Heart left ventricle (tissue), 16 donors: ENCODE measurements around the gene NMB. TPM values are rescaled to one million over a fixed set of nuclear protein-coding genes. Genes with fewer than 3 reads are reported as not detected.

ENCODE experiments used
- ATAC-seq, 4 donors: fragments of 200-7000 bp; cut with Tn5 transposase; one replicate each; pipeline ENCODE4 v1.9.1; 2020 to 2022; ENCODE audit warnings: moderate library complexity in 4 of 4, mild to moderate bottlenecking in 3 of 4, moderate number of reproducible peaks in 1 of 4
- DNase-seq, 5 donors: peaks; one replicate each; pipeline ENCODE4 v3.0.0-alpha.2; 2020
- H3K27ac ChIP-seq, 12 donors: fragments of 200-600 bp; sonication (generic) in 4 of 12; one replicate each; pipeline versions ENCODE4 v1.5.0 to v1.8.0; 2016 to 2022; ENCODE audit warnings: mild to moderate bottlenecking in 2 of 12
- H3K27me3 ChIP-seq, 9 donors: fragments of 200-600 bp; sonication (generic) in 2 of 9; one replicate each; pipeline versions ENCODE4 v1.5.1 to v1.8.0; 2016 to 2022; ENCODE audit warnings: mild to moderate bottlenecking in 3 of 9
- H3K36me3 ChIP-seq, 9 donors: fragments of 200-600 bp; sonication (generic) in 2 of 9; one replicate each; pipeline versions ENCODE4 v1.5.0 to v1.8.0; 2018 to 2022; ENCODE audit warnings: mild to moderate bottlenecking in 2 of 9
- H3K4me1 ChIP-seq, 12 donors: fragments of 200-600 bp; sonication (generic) in 4 of 12; one replicate each; pipeline versions ENCODE4 v1.5.0 to v1.8.0; 2016 to 2022; ENCODE audit warnings: mild to moderate bottlenecking in 3 of 12
- H3K4me3 ChIP-seq, 12 donors: fragments of 200-600 bp; sonication (generic) in 4 of 12; one replicate each; pipeline versions ENCODE4 v1.5.0 to v1.8.0; 2017 to 2022; ENCODE audit warnings: mild to moderate bottlenecking in 9 of 12, moderate library complexity in 4 of 12
- H3K9me3 ChIP-seq, 12 donors: fragments of 200-600 bp; sonication (generic) in 4 of 12; one replicate each; pipeline versions ENCODE4 v1.5.0 to v1.8.0; 2016 to 2022; ENCODE audit warnings: mild to moderate bottlenecking in 1 of 12
- POLR2A ChIP-seq, 2 donors: fragments of 450-650 bp; IDR thresholded peaks; one replicate each; pipeline ENCODE4 v1.6.1; 2017; ENCODE audit warnings: antibody characterized with exemption in 2 of 2, mild to moderate bottlenecking in 2 of 2, moderate library complexity in 2 of 2
- WGBS, 4 donors: extraction: QIAGEN DNeasy Blood & Tissue Kit in 2 of 4; methylation state at CpG; one replicate each; pipeline versions ENCODE4 v1.1.5 to v1.1.7; 2013 to 2018; 5-methylcytosine and 5-hydroxymethylcytosine counted together
- intact Hi-C, 10 donors: fragments of 100-400 bp; cut with DNase I; formaldehyde crosslinking; loops; one replicate each; pipeline versions ENCODE4 v1.11.1 to v1.14.2; 2022
- polyA plus RNA-seq, 2 donors: library from polyadenylated mRNA; stranded (reverse); fragments of 200-250 nt; gene quantifications; one replicate each; pipeline ENCODE4 v1.2.3, GENCODE V29; 2013
- total RNA-seq, 9 donors: library from RNA; depleted of rRNA in 2 of 9; stranded (reverse); fragments of >200 nt in 2 of 9; fragmentation: NEBNext Ultra II Directional in 3 of 9; extraction: Animal tissue kit (Norgen Biotek cat#: 25700) in 3 of 9; gene quantifications; one replicate each; pipeline versions ENCODE4 v1.1.0 to v1.2.4, GENCODE V29; 2016 to 2023
- TF ChIP-seq, protein P1 (sequence below), 12 donors: fragments of 200-600 bp; sonication (generic) in 4 of 12; IDR thresholded peaks; one replicate each; pipeline versions ENCODE4 v1.5.0 to v1.8.0; 2018 to 2022; ENCODE audit warnings: antibody characterized with exemption in 12 of 12, mild to moderate bottlenecking in 5 of 12
- donor health status: ischemic (EF 13 %, LVEDD 7.1; RV severe dilation, severe dysfunction).
- donor health status: healthy with polysubstance abuse.
- donor health status: DM: no; HTN: yes; CAD: no.
- donor health status: DM: no; HTN: no; CAD: no.
- donor health status: ischemic (EF 25% LVEDD 6.9; RV normal size, moderate dysfunction).
- donor health status: ischemic (EF 25% LVEDD 5.7; RV mildly dilated, moderate dysfunction).
- donor health status: healthy.
- donor health status: DM: yes; HTN: yes; CAD: no.
- donor health status: ischemic (EF 35%, LVEDD 5.7; RV mildly dilated, moderate dysfunction).
- donor health status: nonischemic (EF 11% LVEDD 7.7; RV severe dilation, severe dysfunction).
- donor health status: DM: yes; HTN: yes; CAD: no.
- donor health status: PGD.
- donor health status: ischemic (EF 29% LVEDD 5.4; RV normal size, mild dysfunction).
- donor health status: nonischemic (EF 23%, LVEDD 6.1; RV moderate dilation, normal function).

NMB gene
- total and polyA plus RNA-seq, 11 donors = 1.4 to 8.6 (median 2.9) TPM

DNA sequence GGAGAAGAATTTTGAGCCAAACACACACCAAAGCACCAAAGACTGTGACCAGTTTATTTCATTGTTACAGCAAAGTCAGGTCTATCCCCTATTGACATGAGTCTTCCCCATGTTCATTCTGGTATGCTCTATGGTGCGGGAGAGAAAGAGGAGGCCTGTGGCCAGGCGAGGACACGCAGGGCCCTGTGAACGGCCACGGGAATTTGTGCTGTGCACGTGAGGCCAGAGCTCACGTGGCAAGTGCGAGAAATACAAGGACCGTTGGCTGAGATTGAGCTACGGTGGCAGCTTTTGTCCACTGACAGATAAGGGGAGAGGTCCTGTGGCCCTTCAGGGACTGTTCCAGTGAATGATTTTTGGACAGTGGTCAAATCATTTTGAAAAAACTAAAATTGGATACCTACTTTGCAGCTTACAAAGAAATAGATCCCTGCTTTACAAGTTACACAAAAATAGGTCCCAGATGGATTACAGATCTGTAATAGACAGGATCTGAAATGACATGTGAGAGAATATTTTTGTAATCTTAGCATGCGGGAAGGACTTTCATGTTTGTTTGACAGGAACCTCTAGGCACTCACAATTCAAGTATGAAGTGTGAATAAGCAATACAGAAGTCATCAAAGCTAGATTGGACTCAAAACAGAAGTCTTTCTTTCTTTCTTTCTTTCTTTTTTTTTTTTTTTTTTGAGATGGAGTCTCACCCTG lies 48.0 kb downstream of the NMB start:
- WGBS, 4 donors = 50 to 62% (median 52%) methylated on average over 11 of the region's 11 CpGs
- TF ChIP-seq, protein P1, sequence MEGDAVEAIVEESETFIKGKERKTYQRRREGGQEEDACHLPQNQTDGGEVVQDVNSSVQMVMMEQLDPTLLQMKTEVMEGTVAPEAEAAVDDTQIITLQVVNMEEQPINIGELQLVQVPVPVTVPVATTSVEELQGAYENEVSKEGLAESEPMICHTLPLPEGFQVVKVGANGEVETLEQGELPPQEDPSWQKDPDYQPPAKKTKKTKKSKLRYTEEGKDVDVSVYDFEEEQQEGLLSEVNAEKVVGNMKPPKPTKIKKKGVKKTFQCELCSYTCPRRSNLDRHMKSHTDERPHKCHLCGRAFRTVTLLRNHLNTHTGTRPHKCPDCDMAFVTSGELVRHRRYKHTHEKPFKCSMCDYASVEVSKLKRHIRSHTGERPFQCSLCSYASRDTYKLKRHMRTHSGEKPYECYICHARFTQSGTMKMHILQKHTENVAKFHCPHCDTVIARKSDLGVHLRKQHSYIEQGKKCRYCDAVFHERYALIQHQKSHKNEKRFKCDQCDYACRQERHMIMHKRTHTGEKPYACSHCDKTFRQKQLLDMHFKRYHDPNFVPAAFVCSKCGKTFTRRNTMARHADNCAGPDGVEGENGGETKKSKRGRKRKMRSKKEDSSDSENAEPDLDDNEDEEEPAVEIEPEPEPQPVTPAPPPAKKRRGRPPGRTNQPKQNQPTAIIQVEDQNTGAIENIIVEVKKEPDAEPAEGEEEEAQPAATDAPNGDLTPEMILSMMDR (IDR thresholded peaks at IDR 0.05) = no peak
- TF ChIP-seq POLR2A (IDR thresholded peaks at IDR 0.05) = no peak
- intact Hi-C loops = no loop called here
- DNase-seq (peak in 2 of 5 donors; percentile 43 to 52), ATAC-seq (peak in 3 of 4 donors; percentile 73 to 79 (median 74))
- Histone ChIP-seq H3K27me3 (no peaks in the 10 kb centered on the region), H3K4me1 (peaks cover 0 to 14% (median 6%) of the 10 kb centered on the region in 12 donors), H3K36me3 (peaks cover 0 to 27% (median 11%) of the 10 kb centered on the region in 9 donors), H3K9me3 (no peaks in the 10 kb centered on the region), H3K27ac (peak overlapping the region in 9 of 12 donors; percentile 2 to 58 (median 39)), H3K4me3 (no peak overlapping the region)

DNA sequence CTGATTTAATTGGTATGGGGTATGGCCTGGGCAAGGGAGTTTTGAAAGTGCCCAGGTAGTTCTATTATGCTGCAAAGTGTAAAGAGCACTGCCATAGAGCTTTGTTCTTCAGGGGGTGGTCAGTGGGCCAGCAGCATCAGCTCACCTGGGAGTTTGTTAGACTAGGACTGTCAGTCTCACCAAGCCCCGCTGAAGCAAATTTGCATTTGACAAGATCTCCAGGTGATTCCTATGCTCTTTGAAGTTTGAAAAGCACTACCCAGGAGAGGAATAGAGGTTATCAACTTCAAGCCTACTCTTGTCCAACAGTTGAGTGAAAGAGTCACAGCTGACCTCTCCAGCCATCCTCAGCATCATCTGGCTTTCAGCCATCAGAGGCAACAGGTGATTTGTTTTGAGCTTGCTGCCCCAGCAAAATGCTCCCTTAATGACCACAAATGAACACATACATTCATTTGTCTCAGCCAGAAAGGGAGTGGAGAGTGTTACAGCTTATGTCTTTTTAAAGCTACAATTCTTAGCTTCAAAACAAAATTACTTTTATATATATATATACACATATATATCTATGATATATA lies 49.2 kb downstream of the NMB start:
- 66 to 82% (median 73%) methylated on average over 1 of the region's 1 CpG for WGBS, 4 donors
- Histone ChIP-seq H3K4me3 (no peak overlapping the region), H3K4me1 (peaks cover 0 to 14% (median 5%) of the 10 kb centered on the region in 12 donors), H3K27ac (no peak overlapping the region), H3K9me3 (no peaks in the 10 kb centered on the region), H3K27me3 (no peaks in the 10 kb centered on the region), H3K36me3 (peaks cover 0 to 36% (median 18%) of the 10 kb centered on the region in 9 donors)
- DNase-seq = no peak
- TF ChIP-seq, protein P1 (IDR thresholded peaks at IDR 0.05) = no peak
- no peak for TF ChIP-seq POLR2A (IDR thresholded peaks at IDR 0.05)
- intact Hi-C loops = no loop called here
- no peak for ATAC-seq

DNA sequence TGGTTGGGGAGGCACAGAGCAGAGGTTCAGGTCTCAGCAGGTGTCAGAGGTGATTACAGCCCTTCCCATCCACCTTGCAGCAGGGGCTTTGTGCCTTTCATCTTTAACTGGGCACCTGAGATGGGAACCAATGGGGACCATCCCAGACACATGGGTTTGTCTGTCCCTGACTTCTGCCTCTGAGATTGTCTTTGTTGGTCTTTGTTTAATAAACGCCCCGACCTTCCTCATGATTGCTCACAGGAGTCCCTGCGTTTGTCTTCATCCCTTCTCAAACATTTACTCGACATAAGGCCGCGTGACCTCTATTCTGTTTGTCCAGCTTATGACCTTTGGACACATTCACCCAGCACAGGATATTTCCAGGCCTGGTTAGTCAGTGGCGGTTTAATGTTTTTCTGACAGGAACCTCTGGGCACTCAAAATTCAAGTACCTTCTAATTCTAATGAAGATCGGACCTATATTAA lies 51.3 kb downstream of the NMB start:
- H3K4me1 ChIP-seq = peaks cover 0 to 23% (median 7%) of the 10 kb centered on the region in 12 donors
- H3K27me3 ChIP-seq = no peaks in the 10 kb centered on the region
- TF ChIP-seq POLR2A (IDR thresholded peaks at IDR 0.05) = no peak
- TF ChIP-seq, protein P1 (IDR thresholded peaks at IDR 0.05) = no peak
- 85 to 94% (median 89%) methylated on average over 8 of the region's 8 CpGs for WGBS, 4 donors
- H3K9me3 ChIP-seq = no peaks in the 10 kb centered on the region
- peaks cover 0 to 40% (median 18%) of the 10 kb centered on the region in 9 donors for H3K36me3 ChIP-seq
- ATAC-seq (no peak), DNase-seq (no peak)
- H3K27ac ChIP-seq = no peak overlapping the region
- H3K4me3 ChIP-seq = no peak overlapping the region
- intact Hi-C loops = no loop called here

DNA sequence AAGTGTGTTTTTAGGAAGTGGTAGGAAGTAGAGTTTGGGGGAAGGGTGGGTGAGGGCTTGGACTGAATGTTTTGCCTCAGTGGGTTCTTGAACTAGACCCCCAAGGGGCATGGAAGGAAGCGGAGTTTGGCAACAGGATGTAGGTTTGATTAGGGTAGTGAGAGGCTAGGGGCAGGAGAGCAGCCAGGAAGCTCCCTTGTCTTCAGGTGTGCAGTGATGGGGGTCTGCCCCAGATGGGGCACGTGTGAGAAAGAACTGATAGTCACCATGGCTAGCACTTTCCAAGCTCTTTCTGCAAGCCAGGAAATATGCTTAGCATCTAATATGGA lies 52.5 kb downstream of the NMB start:
- ATAC-seq (no peak), DNase-seq (no peak)
- Histone ChIP-seq H3K27ac (peak overlapping the region in 1 of 12 donors; percentile 3), H3K4me3 (no peak overlapping the region), H3K4me1 (peaks cover 0 to 27% (median 10%) of the 10 kb centered on the region in 12 donors), H3K27me3 (no peaks in the 10 kb centered on the region), H3K9me3 (no peaks in the 10 kb centered on the region), H3K36me3 (peaks cover 0 to 40% (median 18%) of the 10 kb centered on the region in 9 donors)
- intact Hi-C loops = no loop called here
- TF ChIP-seq POLR2A (IDR thresholded peaks at IDR 0.05) = no peak
- TF ChIP-seq, protein P1 (IDR thresholded peaks at IDR 0.05) = no peak
- 45 to 65% (median 59%) methylated on average over 2 of the region's 2 CpGs for WGBS, 4 donors
